Mammary epithelial cell (primary cell): ENCODE results near the gene KNSTRN.

ENCODE experiments used
- EZH2 ChIP-seq: IDR thresholded peaks from 2 replicates; pipeline ENCODE4 v1.6.1; 2012; ENCODE audit warnings: low read length, inconsistent platforms, borderline replicate concordance
- TF ChIP-seq, protein P1 (sequence below), 2 donors: IDR thresholded peaks in 1 of 2; conservative IDR thresholded peaks in 1 of 2; 2 replicates each; pipeline ENCODE4 v1.5.1; 2011 to 2012; ENCODE audit warnings: inconsistent platforms in 2 of 2, low read length in 2 of 2, mild to moderate bottlenecking in 2 of 2, control low read depth in 1 of 2, low read depth in 1 of 2; ENCODE audit not compliant: insufficient read depth in 1 of 2; ENCODE audit errors: extremely low read depth in 1 of 2

DNA sequence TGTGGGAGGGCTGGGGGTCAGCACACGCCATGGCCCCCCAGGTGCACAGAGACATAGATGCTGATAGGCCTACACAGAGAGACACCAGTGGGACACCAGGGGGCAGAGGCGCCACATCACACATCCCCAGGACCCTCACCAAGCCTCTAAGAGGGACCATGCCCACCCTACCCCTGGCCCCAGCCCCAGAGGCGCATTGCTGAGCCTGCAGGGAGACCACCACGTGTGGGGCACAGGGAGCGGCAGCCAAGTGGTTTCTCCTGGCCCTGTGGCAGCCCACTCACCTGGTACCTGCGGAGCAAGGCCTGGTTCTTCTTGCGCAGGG, 42.9 kb upstream of the KNSTRN start:
- TF ChIP-seq, protein P1, sequence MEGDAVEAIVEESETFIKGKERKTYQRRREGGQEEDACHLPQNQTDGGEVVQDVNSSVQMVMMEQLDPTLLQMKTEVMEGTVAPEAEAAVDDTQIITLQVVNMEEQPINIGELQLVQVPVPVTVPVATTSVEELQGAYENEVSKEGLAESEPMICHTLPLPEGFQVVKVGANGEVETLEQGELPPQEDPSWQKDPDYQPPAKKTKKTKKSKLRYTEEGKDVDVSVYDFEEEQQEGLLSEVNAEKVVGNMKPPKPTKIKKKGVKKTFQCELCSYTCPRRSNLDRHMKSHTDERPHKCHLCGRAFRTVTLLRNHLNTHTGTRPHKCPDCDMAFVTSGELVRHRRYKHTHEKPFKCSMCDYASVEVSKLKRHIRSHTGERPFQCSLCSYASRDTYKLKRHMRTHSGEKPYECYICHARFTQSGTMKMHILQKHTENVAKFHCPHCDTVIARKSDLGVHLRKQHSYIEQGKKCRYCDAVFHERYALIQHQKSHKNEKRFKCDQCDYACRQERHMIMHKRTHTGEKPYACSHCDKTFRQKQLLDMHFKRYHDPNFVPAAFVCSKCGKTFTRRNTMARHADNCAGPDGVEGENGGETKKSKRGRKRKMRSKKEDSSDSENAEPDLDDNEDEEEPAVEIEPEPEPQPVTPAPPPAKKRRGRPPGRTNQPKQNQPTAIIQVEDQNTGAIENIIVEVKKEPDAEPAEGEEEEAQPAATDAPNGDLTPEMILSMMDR (conservative IDR thresholded peaks at IDR 0.05 in 1 of 2, IDR thresholded peaks at IDR 0.05 in 1 of 2; ENCODE audit: extremely low read depth in 1 of 2, insufficient read depth in 1 of 2, low read depth in 1 of 2, low read length in 2 of 2), result peak in 1 of 2 donors; percentile 37
- TF ChIP-seq EZH2, result no peak
